Stimulated activated naive CD8-positive, alpha-beta T cell treated with anti-CD3 and anti-CD28 coated beads, Interleukin-15, Interleukin-2, amounts not matched to agents 100 ng/mL and 50 ng/mL, for 24 hours (primary cell): ENCODE measurements around the gene P2RY6.

Experiments
- H3K27ac Mint-ChIP-seq: one replicate; pipeline ENCODE4 v1.8.0; 2021; ENCODE audit warnings: mild to moderate bottlenecking, mixed read lengths
- H3K27me3 Mint-ChIP-seq: one replicate; pipeline ENCODE4 v1.8.0; 2021; ENCODE audit warnings: mixed read lengths
- H3K36me3 Mint-ChIP-seq: one replicate; pipeline ENCODE4 v1.8.0; 2021; ENCODE audit warnings: low read depth, mixed read lengths
- H3K4me1 Mint-ChIP-seq: one replicate; pipeline ENCODE4 v1.8.0; 2021; ENCODE audit warnings: low read depth, mixed read lengths
- H3K4me3 Mint-ChIP-seq: one replicate; pipeline ENCODE4 v1.8.0; 2021; ENCODE audit warnings: mild to moderate bottlenecking, mixed read lengths
- H3K9me3 Mint-ChIP-seq: one replicate; pipeline ENCODE4 v1.8.0; 2021; ENCODE audit warnings: mixed read lengths

Gene P2RY6

GRCh38 chr11:73330569-73331093 is 58.5 kb downstream of the P2RY6 start:
- Mint-ChIP-seq H3K4me1 (peaks cover 8% of the 10 kb centered on the region), H3K27ac (no peak overlapping the region), H3K4me3 (no peak overlapping the region)

GRCh38 chr11:73331138-73331916 is 59.2 kb downstream of the P2RY6 start:
- no peaks in the 10 kb centered on the region for H3K9me3 Mint-ChIP-seq

More at GRCh38 chr11:73330569-73331093, 58.5 kb downstream of the P2RY6 start:
- no peaks in the 10 kb centered on the region for H3K36me3 Mint-ChIP-seq
- H3K27me3 Mint-ChIP-seq = no peaks in the 10 kb centered on the region
- no peaks in the 10 kb centered on the region for H3K9me3 Mint-ChIP-seq

GRCh38 chr11:73333173-73333572 is 61.0 kb downstream of the P2RY6 start:
- peaks cover 4% of the 10 kb centered on the region for H3K27me3 Mint-ChIP-seq
- no peak overlapping the region for H3K27ac Mint-ChIP-seq
- H3K4me1 Mint-ChIP-seq = no peaks in the 10 kb centered on the region
- no peaks in the 10 kb centered on the region for H3K36me3 Mint-ChIP-seq
- H3K4me3 Mint-ChIP-seq = no peak overlapping the region
- no peaks in the 10 kb centered on the region for H3K9me3 Mint-ChIP-seq

More at GRCh38 chr11:73331138-73331916, 59.2 kb downstream of the P2RY6 start:
- H3K4me3 Mint-ChIP-seq = no peak overlapping the region
- H3K27ac Mint-ChIP-seq = no peak overlapping the region
- H3K27me3 Mint-ChIP-seq = no peaks in the 10 kb centered on the region
- H3K36me3 Mint-ChIP-seq = no peaks in the 10 kb centered on the region
- peaks cover 8% of the 10 kb centered on the region for H3K4me1 Mint-ChIP-seq

GRCh38 chr11:73333640-73334383 is 61.7 kb downstream of the P2RY6 start:
- no peak overlapping the region for H3K4me3 Mint-ChIP-seq
- no peaks in the 10 kb centered on the region for H3K4me1 Mint-ChIP-seq
- H3K27ac Mint-ChIP-seq = no peak overlapping the region
- H3K36me3 Mint-ChIP-seq = no peaks in the 10 kb centered on the region
- peaks cover 4% of the 10 kb centered on the region for H3K27me3 Mint-ChIP-seq
- no peaks in the 10 kb centered on the region for H3K9me3 Mint-ChIP-seq

GRCh38 chr11:73334384-73335203 is 62.5 kb downstream of the P2RY6 start:
- no peak overlapping the region for H3K4me3 Mint-ChIP-seq
- no peak overlapping the region for H3K27ac Mint-ChIP-seq
- no peaks in the 10 kb centered on the region for H3K36me3 Mint-ChIP-seq
- no peaks in the 10 kb centered on the region for H3K9me3 Mint-ChIP-seq
- peaks cover 4% of the 10 kb centered on the region for H3K27me3 Mint-ChIP-seq
- no peaks in the 10 kb centered on the region for H3K4me1 Mint-ChIP-seq

GRCh38 chr11:73335204-73335923 is 63.2 kb downstream of the P2RY6 start:
- H3K4me3 Mint-ChIP-seq = no peak overlapping the region
- H3K36me3 Mint-ChIP-seq = no peaks in the 10 kb centered on the region
- H3K27ac Mint-ChIP-seq = no peak overlapping the region
- H3K27me3 Mint-ChIP-seq = peaks cover 4% of the 10 kb centered on the region
- H3K4me1 Mint-ChIP-seq = no peaks in the 10 kb centered on the region
- H3K9me3 Mint-ChIP-seq = no peaks in the 10 kb centered on the region

- Mint-ChIP-seq H3K36me3 (no peaks in the 10 kb centered on the region), H3K4me3 (no peak overlapping the region), H3K27me3 (peaks cover 4% of the 10 kb centered on the region), H3K4me1 (no peaks in the 10 kb centered on the region), H3K27ac (no peak overlapping the region), H3K9me3 (no peaks in the 10 kb centered on the region)
Observed at GRCh38 chr11:73337846-73338245, 65.7 kb downstream of the P2RY6 start.

GRCh38 chr11:73338279-73338678 is 66.1 kb downstream of the P2RY6 start:
- no peak overlapping the region for H3K4me3 Mint-ChIP-seq
- no peaks in the 10 kb centered on the region for H3K36me3 Mint-ChIP-seq
- no peak overlapping the region for H3K27ac Mint-ChIP-seq
- no peaks in the 10 kb centered on the region for H3K9me3 Mint-ChIP-seq
- H3K4me1 Mint-ChIP-seq = no peaks in the 10 kb centered on the region
- peaks cover 4% of the 10 kb centered on the region for H3K27me3 Mint-ChIP-seq

GRCh38 chr11:73340164-73340563 is 68.0 kb downstream of the P2RY6 start:
- peaks cover 4% of the 10 kb centered on the region for H3K27me3 Mint-ChIP-seq
- H3K4me3 Mint-ChIP-seq = no peak overlapping the region
- H3K27ac Mint-ChIP-seq = no peak overlapping the region
- H3K4me1 Mint-ChIP-seq = no peaks in the 10 kb centered on the region
- no peaks in the 10 kb centered on the region for H3K9me3 Mint-ChIP-seq
- no peaks in the 10 kb centered on the region for H3K36me3 Mint-ChIP-seq

GRCh38 chr11:73342633-73343032 is 70.5 kb downstream of the P2RY6 start:
- Mint-ChIP-seq H3K36me3 (no peaks in the 10 kb centered on the region), H3K27ac (no peak overlapping the region), H3K4me3 (no peak overlapping the region), H3K27me3 (no peaks in the 10 kb centered on the region), H3K9me3 (no peaks in the 10 kb centered on the region), H3K4me1 (no peaks in the 10 kb centered on the region)

GRCh38 chr11:73343076-73343873 is 71.1 kb downstream of the P2RY6 start:
- Mint-ChIP-seq H3K4me1 (no peaks in the 10 kb centered on the region), H3K4me3 (no peak overlapping the region), H3K27me3 (no peaks in the 10 kb centered on the region), H3K36me3 (no peaks in the 10 kb centered on the region), H3K9me3 (no peaks in the 10 kb centered on the region), H3K27ac (no peak overlapping the region)

- Mint-ChIP-seq H3K36me3 (no peaks in the 10 kb centered on the region), H3K4me3 (no peak overlapping the region)
Observed at GRCh38 chr11:73344191-73344607, 72.1 kb downstream of the P2RY6 start.

GRCh38 chr11:73345481-73346160 is 73.5 kb downstream of the P2RY6 start:
- Mint-ChIP-seq H3K36me3 (no peaks in the 10 kb centered on the region), H3K27ac (no peak overlapping the region), H3K4me1 (no peaks in the 10 kb centered on the region), H3K9me3 (no peaks in the 10 kb centered on the region), H3K4me3 (no peak overlapping the region), H3K27me3 (no peaks in the 10 kb centered on the region)

More at GRCh38 chr11:73344191-73344607, 72.1 kb downstream of the P2RY6 start:
- H3K4me1 Mint-ChIP-seq = no peaks in the 10 kb centered on the region
- H3K27me3 Mint-ChIP-seq = no peaks in the 10 kb centered on the region
- no peaks in the 10 kb centered on the region for H3K9me3 Mint-ChIP-seq
- no peak overlapping the region for H3K27ac Mint-ChIP-seq
